IMR-90 (cell line): ENCODE measurements around the gene RNU2-1. TPM values are rescaled to one million over a fixed set of nuclear protein-coding genes. Genes with fewer than 3 reads are reported as not detected.

Experiments used
- ATAC-seq: fragments of 200-7000 bp; cut with Tn5 transposase; 2 replicates; pipeline ENCODE4 v1.9.1; 2020; ENCODE audit warnings: low read depth, mild to moderate bottlenecking, moderate library complexity
- BruUV-seq: library from RNA; stranded (reverse); fragments of 400-500 nt; replicated peaks from 2 replicates; lab custom pipeline; 2021; lab: Mats Ljungman, UMichigan
- CTCF ChIA-PET: fragments of 300-600 bp; formaldehyde crosslinking; extraction: SDS; loops from one replicate; lab custom pipeline; 2021; ENCODE audit warnings: antibody characterized with exemption; lab: Yijun Ruan, JAX
- POLR2A ChIA-PET: fragments of 300-600 bp; sonication (Branson Sonifier 250); formaldehyde crosslinking; loops from one replicate; lab custom pipeline; 2022; ENCODE audit warnings: antibody characterized with exemption; ENCODE audit not compliant: unreplicated experiment; lab: Charles Lee
- DNase-seq: peaks from one replicate; pipeline ENCODE4 v3.0.0; 2013
- H2AFZ ChIP-seq: replicated peaks from 2 replicates; pipeline ENCODE3; 2013; ENCODE audit warnings: low read length, mild to moderate bottlenecking; ENCODE audit not compliant: poor library complexity
- H2AK5ac ChIP-seq: 2 replicates; pipeline ENCODE4 v1.6.1; 2013; ENCODE audit warnings: low read depth, low read length, inconsistent platforms
- H2AK9ac ChIP-seq: replicated peaks from 2 replicates; pipeline ENCODE3; 2013; ENCODE audit warnings: mild to moderate bottlenecking, low read depth, low read length, moderate library complexity; ENCODE audit not compliant: poor library complexity
- H2BK120ac ChIP-seq: 2 replicates; pipeline ENCODE4 v1.6.1; 2013; ENCODE audit warnings: low read depth, low read length, inconsistent platforms
- H2BK15ac ChIP-seq: 3 replicates; pipeline ENCODE4 v1.6.1; 2013; ENCODE audit warnings: low read depth, low read length, inconsistent platforms
- H2BK20ac ChIP-seq: 2 replicates; pipeline ENCODE4 v1.6.1; 2013; ENCODE audit warnings: low read depth, mild to moderate bottlenecking, inconsistent platforms, low read length, moderate library complexity
- H2BK5ac ChIP-seq: 2 replicates; pipeline ENCODE4 v1.6.1; 2013; ENCODE audit warnings: mild to moderate bottlenecking, low read depth, low read length, inconsistent platforms; ENCODE audit not compliant: poor library complexity, severe bottlenecking
- H3K14ac ChIP-seq: replicated peaks from 2 replicates; pipeline ENCODE4 v1.6.1; 2013; ENCODE audit warnings: low read depth, low read length, inconsistent platforms
- H3K18ac ChIP-seq: 2 replicates; pipeline ENCODE4 v1.6.1; 2013; ENCODE audit warnings: low read depth, low read length, control low read depth
- H3K23ac ChIP-seq: 2 replicates; pipeline ENCODE4 v1.6.1; 2013; ENCODE audit warnings: low read depth, low read length, inconsistent platforms
- H3K27ac ChIP-seq: 2 replicates; pipeline ENCODE4 v1.5.1; 2013; ENCODE audit warnings: mild to moderate bottlenecking, control low read depth, low read length; ENCODE audit not compliant: insufficient read depth
- H3K27me3 ChIP-seq: 2 replicates; pipeline ENCODE4 v1.6.1; 2013; ENCODE audit warnings: low read length; ENCODE audit not compliant: control insufficient read depth, insufficient read depth
- H3K36me3 ChIP-seq: 2 replicates; pipeline ENCODE4 v1.6.1; 2013; ENCODE audit warnings: low read length, mixed read lengths; ENCODE audit not compliant: control insufficient read depth, insufficient read depth
- H3K4ac ChIP-seq: 2 replicates; pipeline ENCODE4 v1.6.1; 2013; ENCODE audit warnings: low read depth, low read length, inconsistent platforms
- H3K4me1 ChIP-seq: 2 replicates; pipeline ENCODE4 v1.6.1; 2013; ENCODE audit warnings: low read length, mixed read lengths; ENCODE audit not compliant: control insufficient read depth, insufficient read depth
- H3K4me2 ChIP-seq: 2 replicates; pipeline ENCODE4 v1.6.1; 2013; ENCODE audit warnings: low read depth, mild to moderate bottlenecking, control low read depth, low read length, moderate library complexity
- H3K4me3 ChIP-seq: 2 replicates; pipeline ENCODE4 v1.5.1; 2013; ENCODE audit warnings: low read depth, mild to moderate bottlenecking, control low read depth, low read length, moderate library complexity; ENCODE audit not compliant: insufficient read depth
- H3K56ac ChIP-seq: 2 replicates; pipeline ENCODE4 v1.6.1; 2013; ENCODE audit warnings: low read length, inconsistent platforms; ENCODE audit not compliant: insufficient read depth; ENCODE audit errors: extremely low read depth
- H3K79me1 ChIP-seq, 2 experiments: 2 replicates each; pipeline ENCODE4 v1.6.1; 2013; ENCODE audit warnings: low read length in 2 of 2, inconsistent platforms in 1 of 2, low read depth in 1 of 2
- H3K9ac ChIP-seq: 2 replicates; pipeline ENCODE4 v1.6.1; 2013; ENCODE audit warnings: low read depth, low read length, control low read depth
- H3K9me1 ChIP-seq: 2 replicates; pipeline ENCODE4 v1.6.1; 2013; ENCODE audit warnings: low read length, inconsistent platforms; ENCODE audit not compliant: insufficient read depth
- H3K9me3 ChIP-seq: 2 replicates; pipeline ENCODE4 v1.6.1; 2013; ENCODE audit warnings: low read length; ENCODE audit not compliant: control insufficient read depth, insufficient read depth
- H4K20me1 ChIP-seq: 2 replicates; pipeline ENCODE4 v1.6.1; 2013; ENCODE audit warnings: low read length, inconsistent platforms; ENCODE audit not compliant: insufficient read depth
- H4K5ac ChIP-seq: 2 replicates; pipeline ENCODE4 v1.6.1; 2013; ENCODE audit warnings: mild to moderate bottlenecking, low read depth, low read length, control low read depth
- H4K8ac ChIP-seq, 2 experiments: 2 replicates each; pipeline ENCODE4 v1.6.1; 2013; ENCODE audit warnings: low read depth in 2 of 2, low read length in 2 of 2, control low read depth in 1 of 2, inconsistent platforms in 1 of 2
- H4K91ac ChIP-seq: 2 replicates; pipeline ENCODE4 v1.6.1; 2013; ENCODE audit warnings: low read depth, low read length, inconsistent platforms; ENCODE audit not compliant: insufficient read depth
- BHLHE40 ChIP-seq: fragments of 150-350 bp; IDR thresholded peaks from 2 replicates; pipeline ENCODE4 v1.6.1; 2016; ENCODE audit warnings: mild to moderate bottlenecking, low read depth, low read length
- ELK1 ChIP-seq: fragments of 150-350 bp; IDR thresholded peaks from 2 replicates; pipeline ENCODE4 v1.6.1; 2016; ENCODE audit warnings: low read depth, mild to moderate bottlenecking, low read length, moderate library complexity, borderline replicate concordance
- MAFK ChIP-seq: IDR thresholded peaks from 2 replicates; pipeline ENCODE4 v1.6.1; 2012; ENCODE audit warnings: low read depth, low read length, improper control_type of control experiment
- NFE2L2 ChIP-seq: fragments of 150-350 bp; IDR thresholded peaks from 2 replicates; pipeline ENCODE4 v1.6.1; 2016; ENCODE audit warnings: low read depth, mild to moderate bottlenecking, low read length
- POLR2A ChIP-seq: IDR thresholded peaks from 2 replicates; pipeline ENCODE4 v1.6.1; 2012; ENCODE audit warnings: mild to moderate bottlenecking, low read depth, low read length
- SMC3 ChIP-seq: fragments of 150-350 bp; IDR thresholded peaks from 2 replicates; pipeline ENCODE4 v1.6.1; 2016; ENCODE audit warnings: low read depth, mild to moderate bottlenecking, antibody characterized with exemption, low read length, moderate library complexity
- USF2 ChIP-seq: fragments of 150-350 bp; IDR thresholded peaks from 2 replicates; pipeline ENCODE4 v1.6.1; 2017; ENCODE audit warnings: mild to moderate bottlenecking, antibody characterized with exemption, low read length, low read depth
- WGBS, 2 experiments: methylation state at CpG; one replicate each; pipeline versions ENCODE4 v1.1.5 to v1.1.7; 2013; ENCODE audit warnings: missing lambda C conversion rate in 2 of 2; ENCODE audit not compliant: insufficient read length in 1 of 2; ENCODE audit errors: extremely low coverage in 2 of 2; 5-methylcytosine and 5-hydroxymethylcytosine counted together
- dilution Hi-C: fragments of 300-500 bp; cut with HindIII; formaldehyde crosslinking; loops from one replicate; pipeline ENCODE4 v1.14.3; 2018; ENCODE audit warnings: low sequenced_read_pairs; ENCODE audit not compliant: unreplicated experiment
- in situ Hi-C: fragments of 300-500 bp; cut with MboI; formaldehyde crosslinking; loops from 3 replicates; pipeline ENCODE4 v1.14.3; 2019; ENCODE audit warnings: low sequenced_read_pairs, inconsistent platforms, mixed read lengths
- intact Hi-C: fragments of 100-400 bp; cut with micrococcal nuclease; formaldehyde crosslinking; loops from 2 replicates; pipeline ENCODE4 v1.10.0; 2022
- polyA plus RNA-seq, 3 experiments: library from polyadenylated mRNA; depleted of rRNA; stranded (reverse); fragments of >200 nt; gene quantifications; 2 replicates each; pipeline ENCODE4 v1.2.3, GENCODE V29; 2012; ENCODE audit warnings: low replicate concordance in 1 of 3
- total RNA-seq: library from RNA; depleted of rRNA; stranded (reverse); fragments of >200 nt; gene quantifications from 2 replicates; pipeline ENCODE4 v1.2.3, GENCODE V29; 2012

The RNU2-1 gene
- total and polyA plus RNA-seq, 2 of the 4 experiments (the other 2 are of a cell fraction) = not detected

GRCh38 chr17:43224146-43224705, 9.6 kb downstream of the RNU2-1 start:
- in situ Hi-C loops (loop anchor here (25.0 kb wide), 1 partner anchor 88 kb away; no protein-coding TSS in a partner anchor), intact Hi-C loops (no loop called here), dilution Hi-C loops (no loop called here)
- no peak overlapping the region for H3K4me2 ChIP-seq
- POLR2A ChIA-PET = no interaction called here
- H4K91ac ChIP-seq = no peak overlapping the region
- no peak for DNase-seq
- H3K9ac ChIP-seq = no peak overlapping the region
- no peak overlapping the region for H3K23ac ChIP-seq
- H3K27ac ChIP-seq = no peak overlapping the region
- H2AK5ac ChIP-seq = no peak overlapping the region
- H2BK5ac ChIP-seq = no peak overlapping the region
- no peak overlapping the region for H3K14ac ChIP-seq
- no peak overlapping the region for H2AFZ ChIP-seq
- CTCF ChIA-PET = no interaction called here
- no peak overlapping the region for H4K8ac ChIP-seq
- H4K20me1 ChIP-seq = no peaks in the 10 kb centered on the region; the same call in 1 of the 2 replicates
- H2BK120ac ChIP-seq = no peak overlapping the region
- no peak overlapping the region for H2AK9ac ChIP-seq
- 90% methylated on average over 2 of the region's 7 CpGs; no CpG with 5 or more reads in 1 of the 2 experiments for whole genome bisulfite sequencing, 2 experiments
- H3K79me1 ChIP-seq = peaks cover 0 to 11% of the 10 kb centered on the region in 2 experiments; a peak in 1 of 4 replicates
- no peak for ATAC-seq
- H3K27me3 ChIP-seq = no peaks in the 10 kb centered on the region
- H3K9me1 ChIP-seq = peaks cover 11% of the 10 kb centered on the region
- no peak overlapping the region for H2BK15ac ChIP-seq
- no peak overlapping the region for H3K18ac ChIP-seq
- H3K4me3 ChIP-seq = no peak overlapping the region
- no TSS peak for BruUV-seq
- H3K56ac ChIP-seq = no peak overlapping the region
- TF ChIP-seq POLR2A (no peak), SMC3 (no peak), USF2 (no peak), MAFK (no peak), BHLHE40 (no peak), NFE2L2 (no peak), ELK1 (no peak)
- no peak overlapping the region for H4K5ac ChIP-seq
- no peak overlapping the region for H2BK20ac ChIP-seq
- H3K4me1 ChIP-seq = no peaks in the 10 kb centered on the region
- H3K9me3 ChIP-seq = no peaks in the 10 kb centered on the region
- peaks cover 17% of the 10 kb centered on the region for H3K36me3 ChIP-seq
- no peak overlapping the region for H3K4ac ChIP-seq
